GM12874 (cell line): ENCODE measurements around the gene EIF4B.

Experiments
- CTCF ChIP-seq: IDR thresholded peaks from 2 replicates; pipeline ENCODE4 v1.5.1; 2011; ENCODE audit warnings: low read depth, mild to moderate bottlenecking, control low read depth, low read length, moderate library complexity; ENCODE audit not compliant: insufficient read depth

The EIF4B gene

GRCh38 chr12:53049571-53050318 lies 43.5 kb downstream of the EIF4B start, which contains the start of gene TNS2:
Gene TNS2, plus strand, starts transcription at chr12:53050065. Its CDS starts 121 bp downstream, at chr12:53050186.
- TF ChIP-seq CTCF = no peak

- TF ChIP-seq CTCF = no peak
Observed at GRCh38 chr12:53050426-53051057, 44.3 kb downstream of the EIF4B start.

- no peak for TF ChIP-seq CTCF
Observed at GRCh38 chr12:53051058-53051880, 45.0 kb downstream of the EIF4B start.

- TF ChIP-seq CTCF = no peak
Observed at GRCh38 chr12:53051881-53052412, 45.7 kb downstream of the EIF4B start.

GRCh38 chr12:53052419-53053217 lies 46.4 kb downstream of the EIF4B start:
- TF ChIP-seq CTCF = no peak

- TF ChIP-seq CTCF = peak; percentile 70; the same call in 1 of the 2 replicates
Observed at GRCh38 chr12:53053218-53054111, 47.2 kb downstream of the EIF4B start.
